Measurements from ENCODE around the gene ZSWIM6. TPM values are rescaled to one million over a fixed set of nuclear protein-coding genes. Genes with fewer than 3 reads are reported as not detected.
"Not testable (repeated sequence)": the region's sequence is repeated elsewhere in the genome, so short reads cannot be mapped to it uniquely, and the experiment has no call there.

ZSWIM6 gene
- total RNA-seq, 1 experiment from 2014 or later: 3.4 TPM

DNA sequence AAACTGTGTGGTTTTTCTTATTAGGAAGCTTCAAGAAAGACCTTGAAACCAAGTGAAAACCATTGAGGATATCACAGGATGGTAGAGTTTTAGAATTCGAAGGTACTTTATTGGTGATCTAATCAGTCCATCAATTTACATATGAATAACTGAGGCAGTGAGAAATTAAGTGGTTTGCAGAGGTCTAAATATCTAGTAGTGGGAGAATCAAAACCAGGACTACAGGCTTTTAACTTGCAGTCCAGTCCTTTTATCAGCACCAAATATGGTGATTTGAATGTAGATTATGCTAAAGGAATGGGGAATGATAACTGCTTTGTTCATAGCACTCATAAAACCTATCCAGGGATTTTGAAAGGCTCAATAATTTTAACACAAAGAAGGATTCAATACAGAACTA, 85.8 kb downstream of the ZSWIM6 start:
- Histone ChIP-seq H4K20me1 (ENCODE audit: low read length) (no peaks in the 10 kb centered on the region), H3K4me2 (ENCODE audit: low read length) (no peak overlapping the region), H3K27ac (ENCODE audit: low read length) (no peak overlapping the region), H3K9me3 (ENCODE audit: low read length) (no peaks in the 10 kb centered on the region), H3K79me2 (ENCODE audit: low read length) (peaks cover 86% of the 10 kb centered on the region), H3K9me2 (replicated peaks; ENCODE audit: low read length) (no peaks in the 10 kb centered on the region), H2AFZ (ENCODE audit: low read length) (no peak overlapping the region), H3K27me3 (ENCODE audit: low read length) (no peaks in the 10 kb centered on the region), H3K9ac (ENCODE audit: low read length) (no peak overlapping the region), H3K4me1 (ENCODE audit: insufficient read depth, low read length) (peaks cover 12% of the 10 kb centered on the region), H3K36me3 (ENCODE audit: low read depth, low read length) (no peaks in the 10 kb centered on the region), H3F3A (ENCODE audit: low read length, unreplicated experiment) (no peaks in the 10 kb centered on the region), H3K4me3 (ENCODE audit: low read length) (no peak overlapping the region)
- DNase-seq: no peak
- no TSS peak for BruUV-seq (replicated peaks)
- TF ChIP-seq, protein P1, sequence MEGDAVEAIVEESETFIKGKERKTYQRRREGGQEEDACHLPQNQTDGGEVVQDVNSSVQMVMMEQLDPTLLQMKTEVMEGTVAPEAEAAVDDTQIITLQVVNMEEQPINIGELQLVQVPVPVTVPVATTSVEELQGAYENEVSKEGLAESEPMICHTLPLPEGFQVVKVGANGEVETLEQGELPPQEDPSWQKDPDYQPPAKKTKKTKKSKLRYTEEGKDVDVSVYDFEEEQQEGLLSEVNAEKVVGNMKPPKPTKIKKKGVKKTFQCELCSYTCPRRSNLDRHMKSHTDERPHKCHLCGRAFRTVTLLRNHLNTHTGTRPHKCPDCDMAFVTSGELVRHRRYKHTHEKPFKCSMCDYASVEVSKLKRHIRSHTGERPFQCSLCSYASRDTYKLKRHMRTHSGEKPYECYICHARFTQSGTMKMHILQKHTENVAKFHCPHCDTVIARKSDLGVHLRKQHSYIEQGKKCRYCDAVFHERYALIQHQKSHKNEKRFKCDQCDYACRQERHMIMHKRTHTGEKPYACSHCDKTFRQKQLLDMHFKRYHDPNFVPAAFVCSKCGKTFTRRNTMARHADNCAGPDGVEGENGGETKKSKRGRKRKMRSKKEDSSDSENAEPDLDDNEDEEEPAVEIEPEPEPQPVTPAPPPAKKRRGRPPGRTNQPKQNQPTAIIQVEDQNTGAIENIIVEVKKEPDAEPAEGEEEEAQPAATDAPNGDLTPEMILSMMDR (conservative IDR thresholded peaks at IDR 0.05; ENCODE audit: low read depth, low read length): no peak
- ChIA-PET POLR2A (ENCODE audit: unreplicated experiment) (no interaction called here), CTCF (no interaction called here)
- ATAC-seq: no peak
- intact Hi-C loops (cut with micrococcal nuclease): no loop called here

DNA sequence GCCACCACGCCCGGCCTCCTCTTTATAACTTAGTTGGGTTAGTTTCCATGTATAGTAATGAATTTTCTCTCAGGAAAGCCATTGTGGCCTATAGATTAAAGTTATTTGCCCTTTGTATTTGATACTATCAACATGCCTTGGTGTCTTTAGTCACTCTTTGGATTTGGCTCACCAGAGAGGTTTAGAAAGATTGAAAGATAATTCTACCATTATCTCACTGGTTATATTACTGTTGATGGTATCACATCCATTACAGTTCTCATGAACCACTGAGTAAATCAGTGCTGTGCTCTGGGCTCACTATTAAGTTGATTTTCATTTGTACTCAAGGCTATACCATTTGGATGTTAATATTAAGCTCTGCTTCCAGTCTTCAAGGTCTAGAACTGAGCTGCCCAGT, 87.0 kb downstream of the ZSWIM6 start:
- DNase-seq (no peak), ATAC-seq (no peak)
- intact Hi-C loops (cut with micrococcal nuclease): no loop called here
- Histone ChIP-seq H3K4me1 (ENCODE audit: insufficient read depth, low read length) (peaks cover 12% of the 10 kb centered on the region), H3K9ac (ENCODE audit: low read length) (no peak overlapping the region), H3K9me2 (replicated peaks; ENCODE audit: low read length) (no peaks in the 10 kb centered on the region), H3K27me3 (ENCODE audit: low read length) (no peaks in the 10 kb centered on the region), H3K79me2 (ENCODE audit: low read length) (peaks cover 86% of the 10 kb centered on the region), H3K27ac (ENCODE audit: low read length) (no peak overlapping the region), H2AFZ (ENCODE audit: low read length) (no peak overlapping the region), H3F3A (ENCODE audit: low read length, unreplicated experiment) (no peaks in the 10 kb centered on the region), H4K20me1 (ENCODE audit: low read length) (no peaks in the 10 kb centered on the region), H3K9me3 (ENCODE audit: low read length) (no peaks in the 10 kb centered on the region), H3K36me3 (ENCODE audit: low read depth, low read length) (no peaks in the 10 kb centered on the region), H3K4me3 (ENCODE audit: low read length) (no peak overlapping the region), H3K4me2 (ENCODE audit: low read length) (no peak overlapping the region)
- CTCF ChIA-PET: no interaction called here
- no TSS peak for BruUV-seq (replicated peaks)
- TF ChIP-seq EZH2phosphoT487 (IDR thresholded peaks at IDR 0.05; ENCODE audit: borderline replicate concordance, low read length): no peak
- TF ChIP-seq EZH2 (IDR thresholded peaks at IDR 0.05; ENCODE audit: low read length, unreplicated experiment): no peak
- TF ChIP-seq, protein P1 (conservative IDR thresholded peaks at IDR 0.05; ENCODE audit: low read depth, low read length): no peak
- POLR2A ChIA-PET (ENCODE audit: unreplicated experiment): no interaction called here

DNA sequence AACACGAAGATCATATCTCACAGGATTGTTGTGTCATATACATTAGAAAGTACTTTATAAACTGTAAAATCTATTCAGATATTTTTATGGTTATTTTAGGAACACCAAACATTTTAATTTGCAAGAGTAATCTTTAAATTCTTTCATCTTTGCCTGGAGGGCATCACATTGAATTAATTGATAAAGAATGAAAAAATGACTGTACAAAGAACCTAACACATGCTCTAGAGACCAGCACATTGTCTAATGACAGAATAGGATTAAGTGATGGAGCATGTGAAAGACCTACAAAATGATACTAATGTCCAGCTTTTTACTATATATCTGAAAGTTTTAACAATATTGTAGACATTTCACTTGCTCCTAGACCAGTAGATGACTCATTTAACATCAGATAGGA, 88.0 kb downstream of the ZSWIM6 start:
- no peak for TF ChIP-seq EZH2phosphoT487 (IDR thresholded peaks at IDR 0.05; ENCODE audit: borderline replicate concordance, low read length)
- TF ChIP-seq EZH2 (IDR thresholded peaks at IDR 0.05; ENCODE audit: low read length, unreplicated experiment): no peak
- TF ChIP-seq, protein P1 (conservative IDR thresholded peaks at IDR 0.05; ENCODE audit: low read depth, low read length): no peak
- Histone ChIP-seq H3K4me2 (ENCODE audit: low read length) (no peak overlapping the region), H3K79me2 (ENCODE audit: low read length) (peaks cover 84% of the 10 kb centered on the region), H3K36me3 (ENCODE audit: low read depth, low read length) (no peaks in the 10 kb centered on the region), H3K9me3 (ENCODE audit: low read length) (no peaks in the 10 kb centered on the region), H3K9me2 (replicated peaks; ENCODE audit: low read length) (no peaks in the 10 kb centered on the region), H3K27me3 (ENCODE audit: low read length) (no peaks in the 10 kb centered on the region), H3K9ac (ENCODE audit: low read length) (no peak overlapping the region), H3F3A (ENCODE audit: low read length, unreplicated experiment) (no peaks in the 10 kb centered on the region), H3K4me3 (ENCODE audit: low read length) (no peak overlapping the region), H3K4me1 (ENCODE audit: insufficient read depth, low read length) (peaks cover 12% of the 10 kb centered on the region), H4K20me1 (ENCODE audit: low read length) (no peaks in the 10 kb centered on the region), H3K27ac (ENCODE audit: low read length) (no peak overlapping the region), H2AFZ (ENCODE audit: low read length) (no peak overlapping the region)
- ATAC-seq (no peak), DNase-seq (no peak)
- POLR2A ChIA-PET (ENCODE audit: unreplicated experiment): no interaction called here
- no TSS peak for BruUV-seq (replicated peaks)
- intact Hi-C loops (cut with micrococcal nuclease): no loop called here
- CTCF ChIA-PET: no interaction called here

DNA sequence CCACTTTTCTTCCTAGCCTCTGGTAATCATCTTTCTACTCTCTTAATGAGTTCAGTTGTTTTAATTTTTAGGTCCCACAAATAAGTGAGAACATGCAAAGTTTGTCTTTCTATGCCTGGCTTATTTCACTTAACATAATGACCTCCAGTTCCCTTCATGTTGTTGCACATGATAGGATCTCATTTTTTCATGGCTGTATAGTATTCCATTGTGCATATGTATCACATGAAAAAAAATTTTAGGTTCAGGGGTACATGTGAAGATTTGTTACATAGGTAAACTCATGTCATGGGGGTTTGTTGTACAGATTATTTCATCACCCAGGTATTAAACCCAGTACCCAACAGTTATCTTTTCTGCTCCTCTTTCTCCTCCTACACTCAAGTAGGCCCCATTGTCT, 89.2 kb downstream of the ZSWIM6 start:
- BruUV-seq (replicated peaks); ATAC-seq; intact Hi-C loops (cut with micrococcal nuclease); DNase-seq; H3K27ac ChIP-seq (ENCODE audit: low read length); H3K4me2 ChIP-seq (ENCODE audit: low read length); H3K9me2 ChIP-seq (replicated peaks; ENCODE audit: low read length); POLR2A ChIA-PET (ENCODE audit: unreplicated experiment); H4K20me1 ChIP-seq (ENCODE audit: low read length); H3F3A ChIP-seq (ENCODE audit: low read length, unreplicated experiment); H2AFZ ChIP-seq (ENCODE audit: low read length); CTCF ChIA-PET; H3K36me3 ChIP-seq (ENCODE audit: low read depth, low read length); H3K4me3 ChIP-seq (ENCODE audit: low read length); H3K27me3 ChIP-seq (ENCODE audit: low read length); H3K9ac ChIP-seq (ENCODE audit: low read length); H3K4me1 ChIP-seq (ENCODE audit: insufficient read depth, low read length); H3K9me3 ChIP-seq (ENCODE audit: low read length): not testable (repeated sequence)
- H3K79me2 ChIP-seq (ENCODE audit: low read length): peaks cover 82% of the 10 kb centered on the region

Data from PC-3 (cell line).